Caco-2 (cell line): ENCODE results near the gene TMEM30B. TPM values are rescaled to one million over a fixed set of nuclear protein-coding genes. Genes with fewer than 3 reads are reported as not detected.
A peak's percentile ranks its signal among the peaks of the same experiment; 100 is the strongest.
"Not testable (repeated sequence)": the region's sequence is repeated elsewhere in the genome, so short reads cannot be mapped to it uniquely, and the experiment has no call there.

Experiments used
- BruUV-seq: library from RNA; stranded (reverse); fragments of 400-500 nt; replicated peaks from 2 replicates; lab custom pipeline; 2021; lab: Mats Ljungman, UMichigan
- CTCF ChIA-PET: fragments of 300-600 bp; sonication (Branson Sonifier 250); formaldehyde crosslinking; loops from one replicate; lab custom pipeline; 2022; ENCODE audit warnings: antibody characterized with exemption; lab: Charles Lee
- POLR2A ChIA-PET: fragments of 300-600 bp; sonication (Branson Sonifier 250); formaldehyde crosslinking; loops from one replicate; lab custom pipeline; 2022; ENCODE audit warnings: antibody characterized with exemption; lab: Charles Lee
- DNase-seq, 2 experiments: peaks; one replicate each; pipeline versions ENCODE4 v3.0.0 to v3.0.0-alpha.2; 2020 to 2022
- H3K27me3 ChIP-seq: replicated peaks from 2 replicates; pipeline ENCODE4 v1.6.0; 2011; ENCODE audit warnings: low read length; ENCODE audit not compliant: control insufficient read depth, insufficient read depth
- H3K36me3 ChIP-seq: 2 replicates; pipeline ENCODE4 v1.5.1; 2011; ENCODE audit warnings: low read length; ENCODE audit not compliant: control insufficient read depth, insufficient read depth
- H3K4me1 ChIP-seq: fragments of 250-450 bp; sonication (Bioruptor Pico); 2 replicates; pipeline ENCODE4 v1.5.1; 2020; ENCODE audit warnings: mild to moderate bottlenecking
- H3K4me3 ChIP-seq: 2 replicates; pipeline ENCODE4 v1.5.1; 2011; ENCODE audit warnings: low read depth, mild to moderate bottlenecking, control low read depth, low read length
- H3K9me3 ChIP-seq: fragments of 250-450 bp; sonication (Bioruptor Pico); 2 replicates; pipeline ENCODE4 v1.5.1; 2020; ENCODE audit warnings: mild to moderate bottlenecking, moderate library complexity
- H3K27ac Mint-ChIP-seq: one replicate; pipeline ENCODE4 v1.8.0; 2022; ENCODE audit warnings: mixed read lengths; ENCODE audit not compliant: unreplicated experiment
- H3K27me3 Mint-ChIP-seq: one replicate; pipeline ENCODE4 v1.8.0; 2022; ENCODE audit warnings: mixed read lengths; ENCODE audit not compliant: insufficient read depth, unreplicated experiment
- H3K36me3 Mint-ChIP-seq: one replicate; pipeline ENCODE4 v1.8.0; 2022; ENCODE audit warnings: mild to moderate bottlenecking, mixed read lengths; ENCODE audit not compliant: insufficient read depth, unreplicated experiment
- H3K4me1 Mint-ChIP-seq: one replicate; pipeline ENCODE4 v1.8.0; 2022; ENCODE audit warnings: low read depth, mixed read lengths; ENCODE audit not compliant: unreplicated experiment
- H3K4me3 Mint-ChIP-seq: one replicate; pipeline ENCODE4 v1.8.0; 2022; ENCODE audit warnings: mild to moderate bottlenecking, moderate library complexity, mixed read lengths; ENCODE audit not compliant: unreplicated experiment
- H3K9me3 Mint-ChIP-seq: one replicate; pipeline ENCODE4 v1.8.0; 2022; ENCODE audit warnings: mixed read lengths; ENCODE audit not compliant: unreplicated experiment
- CTCF ChIP-seq, 2 experiments: fragments of 200-600 bp in 1 of 2; IDR thresholded peaks; 1 replicate in 1 of 2; 2 replicates in 1 of 2; pipeline versions ENCODE4 v1.5.1 to v1.8.0; 2011 to 2022; ENCODE audit warnings: antibody characterized with exemption in 1 of 2, control low read depth in 1 of 2, inconsistent platforms in 1 of 2, low read depth in 1 of 2, low read length in 1 of 2, mild to moderate bottlenecking in 1 of 2, moderate library complexity in 1 of 2; ENCODE audit not compliant: insufficient read depth in 1 of 2, severe bottlenecking in 1 of 2, unreplicated experiment in 1 of 2
- intact Hi-C: fragments of 100-400 bp; cut with micrococcal nuclease; formaldehyde crosslinking; loops from one replicate; pipeline ENCODE4 v1.10.0; 2022; ENCODE audit not compliant: unreplicated experiment
- total RNA-seq: library from RNA; stranded (reverse); gene quantifications from 2 replicates; pipeline ENCODE4 v1.2.3, GENCODE V29; 2022

TMEM30B gene
- total RNA-seq, 1 experiment from 2014 or later: 32.5 TPM

- Mint-ChIP-seq H3K27me3 (no peaks in the 10 kb centered on the region), H3K27ac (peak overlapping the region; percentile 62), H3K4me1 (no peaks in the 10 kb centered on the region), H3K4me3 (peak overlapping the region; percentile 83), H3K9me3 (no peaks in the 10 kb centered on the region), H3K36me3 (peaks cover 7% of the 10 kb centered on the region)
- DNase-seq: no peak
- intact Hi-C loops: loop anchor here (1.0 to 5.0 kb wide), 3 partner anchors 40 to 118 kb away; partner anchors contain the start of gene TMEM30B
- H3K9me3 ChIP-seq: no peaks in the 10 kb centered on the region
- H3K4me1 ChIP-seq: 0 out of 2 replicates have a peak, but pooled peaks cover 3% of the 10 kb centered on the region
- H3K4me3 ChIP-seq: peak overlapping the region; percentile 49
- no peaks in the 10 kb centered on the region for H3K27me3 ChIP-seq
- TSS peak; percentile 23 for BruUV-seq
- H3K36me3 ChIP-seq: no peaks in the 10 kb centered on the region
- no peak for TF ChIP-seq CTCF (IDR thresholded peaks at IDR 0.05; ENCODE audit: insufficient read depth in 1 of 2, low read depth in 1 of 2, low read length in 1 of 2, severe bottlenecking in 1 of 2, unreplicated experiment in 1 of 2)
- CTCF ChIA-PET: interaction anchor here (0.6 to 1.1 kb wide), 3 partner anchors 8 to 137 kb away, joined by 3 to 4 read pairs (median 3); no protein-coding TSS in a partner anchor
- POLR2A ChIA-PET: interaction anchor here (0.9 to 1.1 kb wide), 5 partner anchors 12 to 377 kb away, joined by 3 to 5 read pairs (median 3); partner anchors contain the start of gene HIF1A
These were observed 39.8 kb upstream of the TMEM30B start for GRCh38 chr14:61320806-61321384.

GRCh38 chr14:61320170-61320569 lies 39.0 kb upstream of the TMEM30B start:
- H3K4me3 Mint-ChIP-seq, H3K4me1 Mint-ChIP-seq, DNase-seq, BruUV-seq, H3K4me1 ChIP-seq, H3K4me3 ChIP-seq, H3K36me3 Mint-ChIP-seq, POLR2A ChIA-PET, H3K9me3 Mint-ChIP-seq, CTCF ChIA-PET, H3K27ac Mint-ChIP-seq, H3K27me3 ChIP-seq, H3K27me3 Mint-ChIP-seq, H3K36me3 ChIP-seq, H3K9me3 ChIP-seq: not testable (repeated sequence)
- intact Hi-C loops: loop anchor here (5.0 kb wide), 1 partner anchor 67 kb away; no protein-coding TSS in a partner anchor

- Histone ChIP-seq H3K9me3 (no peaks in the 10 kb centered on the region), H3K4me3 (no peak overlapping the region), H3K36me3 (no peaks in the 10 kb centered on the region), H3K4me1 (0 out of 2 replicates have a peak, but pooled peaks cover 3% of the 10 kb centered on the region), H3K27me3 (no peaks in the 10 kb centered on the region)
- POLR2A ChIA-PET: no interaction called here
- CTCF ChIA-PET: no interaction called here
- H3K4me1 Mint-ChIP-seq: no peaks in the 10 kb centered on the region
- H3K4me3 Mint-ChIP-seq: no peak overlapping the region
- no peak for DNase-seq
- H3K27ac Mint-ChIP-seq: no peak overlapping the region
- no peaks in the 10 kb centered on the region for H3K27me3 Mint-ChIP-seq
- no TSS peak for BruUV-seq
- TF ChIP-seq CTCF (IDR thresholded peaks at IDR 0.05; ENCODE audit: insufficient read depth in 1 of 2, low read depth in 1 of 2, low read length in 1 of 2, severe bottlenecking in 1 of 2, unreplicated experiment in 1 of 2): no peak
- H3K36me3 Mint-ChIP-seq: peaks cover 9% of the 10 kb centered on the region
- H3K9me3 Mint-ChIP-seq: peaks cover 4% of the 10 kb centered on the region
- intact Hi-C loops: loop anchor here (5.0 kb wide), 1 partner anchor 68 kb away; no protein-coding TSS in a partner anchor
These were observed 38.6 kb upstream of the TMEM30B start for GRCh38 chr14:61319706-61320105.
